GM12878 (cell line): ENCODE measurements around the gene IL36RN. TPM values are rescaled to one million over a fixed set of nuclear protein-coding genes. Genes with fewer than 3 reads are reported as not detected.

ENCODE experiments used
- ATAC-seq: fragments of 200-7000 bp; cut with Tn5 transposase; 3 replicates; pipeline ENCODE4 v1.9.1; 2020; ENCODE audit warnings: mild to moderate bottlenecking, moderate library complexity
- BruUV-seq: library from RNA; stranded (reverse); fragments of 400-500 nt; replicated peaks from 2 replicates; lab custom pipeline; 2021; lab: Mats Ljungman, UMichigan
- CTCF ChIA-PET: fragments of 300-600 bp; sonication (Branson Sonifier 250); formaldehyde crosslinking; extraction: SDS; loops from one replicate; lab custom pipeline; 2021; ENCODE audit warnings: inconsistent platforms; lab: Yijun Ruan, JAX
- POLR2A ChIA-PET: fragments of 350-600 bp; formaldehyde crosslinking; extraction: SDS; loops from one replicate; lab custom pipeline; 2021; ENCODE audit warnings: inconsistent platforms; lab: Charles Lee
- RAD21 ChIA-PET: fragments of 300-600 bp; sonication (Branson Sonifier 250); formaldehyde crosslinking; loops from one replicate; lab custom pipeline; 2023; ENCODE audit warnings: antibody characterized with exemption; ENCODE audit not compliant: unreplicated experiment; lab: Charles Lee
- SMC1A ChIA-PET: fragments of 300-600 bp; sonication (Branson Sonifier 250); formaldehyde crosslinking; loops from one replicate; lab custom pipeline; 2023; ENCODE audit not compliant: unreplicated experiment, uncharacterized antibody; lab: Charles Lee
- DNase-seq: peaks from one replicate; pipeline ENCODE4 v3.0.0-alpha.2; 2011; ENCODE audit warnings: low read depth, low spot score
- FAIRE-seq: peaks from 3 replicates; lab custom pipeline; 2011; peaks lifted over from hg19 to GRCh38; lab: Jason Lieb, UNC
- H2AFZ ChIP-seq: 2 replicates; pipeline ENCODE4 v1.6.0; 2011; ENCODE audit warnings: low read depth, low read length, control low read depth; ENCODE audit not compliant: control insufficient read depth
- H3K27ac ChIP-seq: 2 replicates; pipeline ENCODE4 v1.5.1; 2011; ENCODE audit warnings: control low read depth; ENCODE audit not compliant: control insufficient read depth, insufficient read depth
- H3K27me3 ChIP-seq, 2 experiments: replicated peaks in 1 of 2; 2 replicates each; pipeline versions ENCODE4 v1.6.0 to v1.6.1; 2011; ENCODE audit warnings: low read length in 1 of 2; ENCODE audit not compliant: control insufficient read depth in 2 of 2, insufficient read depth in 2 of 2
- H3K36me3 ChIP-seq, 2 experiments: 2 replicates each; pipeline ENCODE4 v1.5.1; 2011; ENCODE audit warnings: low read length in 1 of 2; ENCODE audit not compliant: control insufficient read depth in 2 of 2, insufficient read depth in 2 of 2
- H3K4me1 ChIP-seq: 2 replicates; pipeline ENCODE4 v1.6.1; 2011; ENCODE audit warnings: mild to moderate bottlenecking, low read length, moderate library complexity, mixed read lengths; ENCODE audit not compliant: control insufficient read depth, insufficient read depth
- H3K4me2 ChIP-seq: 2 replicates; pipeline ENCODE4 v1.6.0; 2011; ENCODE audit warnings: control low read depth; ENCODE audit not compliant: control insufficient read depth, insufficient read depth
- H3K4me3 ChIP-seq: fragments of 200-600 bp; sonication (generic); 2 replicates; pipeline ENCODE4 v1.5.1; 2016
- H3K79me2 ChIP-seq: 2 replicates; pipeline ENCODE4 v1.6.0; 2011; ENCODE audit warnings: low read length; ENCODE audit not compliant: control insufficient read depth, insufficient read depth
- H3K9ac ChIP-seq: 2 replicates; pipeline ENCODE4 v1.8.0; 2011; ENCODE audit warnings: low read length, control low read depth, mixed read lengths; ENCODE audit not compliant: control insufficient read depth, insufficient read depth
- H3K9me3 ChIP-seq: replicated peaks from 3 replicates; pipeline ENCODE4 v1.5.1; 2011; ENCODE audit warnings: mild to moderate bottlenecking, low read length; ENCODE audit not compliant: control insufficient read depth, insufficient read depth
- H4K20me1 ChIP-seq: 2 replicates; pipeline ENCODE4 v1.6.0; 2011; ENCODE audit not compliant: control insufficient read depth, insufficient read depth
- CTCF ChIP-seq, 3 experiments: IDR thresholded peaks in 2 of 3; conservative IDR thresholded peaks in 1 of 3; 2 replicates each; pipeline ENCODE4 v1.5.1; 2011; ENCODE audit warnings: low read depth in 3 of 3, low read length in 3 of 3, mild to moderate bottlenecking in 3 of 3, control low read depth in 2 of 3, moderate library complexity in 2 of 3, inconsistent platforms in 1 of 3, mixed read lengths in 1 of 3; ENCODE audit not compliant: control insufficient read depth in 2 of 3, insufficient read depth in 1 of 3; ENCODE audit errors: extremely low read depth in 1 of 3
- MXI1 ChIP-seq: fragments of 150-350 bp; IDR thresholded peaks from 2 replicates; pipeline ENCODE4 v1.6.1; 2011; ENCODE audit warnings: low read depth, mild to moderate bottlenecking, inconsistent platforms, low read length, improper control_type of control experiment
- WGBS: methylation state at CpG from one replicate; pipeline ENCODE4 v1.1.6; 2016; ENCODE audit warnings: low lambda C conversion rate; ENCODE audit not compliant: insufficient replicate concordance, insufficient coverage; ENCODE audit errors: missing lambda C conversion rate; 5-methylcytosine and 5-hydroxymethylcytosine counted together
- in situ Hi-C: fragments of 300-500 bp; cut with MboI; formaldehyde crosslinking; loops from 9 replicates; pipeline ENCODE4 v1.14.3; 2018; ENCODE audit warnings: mixed read lengths
- intact Hi-C: fragments of 100-400 bp; cut with micrococcal nuclease; formaldehyde crosslinking; loops from one replicate; pipeline ENCODE4 v1.14.2; 2022; ENCODE audit not compliant: unreplicated experiment
- polyA plus RNA-seq, 11 experiments: library from polyadenylated mRNA; depleted of rRNA in 4 of 11; unstranded in 6 of 11; stranded (reverse) in 5 of 11; fragments of >200 nt; fragmentation: Nextera tagmentation in 4 of 11; fragmentation: Illumina TruSeq in 1 of 11; extraction: Ambion mirVana in 4 of 11; extraction: Trizol in 1 of 11; gene quantifications; 1 replicate in 1 of 11; 2 replicates in 10 of 11; pipeline versions ENCODE4 v1.2.1 to v1.2.3, GENCODE V29; 2011 to 2016; ENCODE audit warnings: inconsistent platforms in 2 of 11, missing spikeins in 2 of 11, low read depth in 1 of 11
- total RNA-seq, 4 experiments: library from RNA; depleted of rRNA in 3 of 4; stranded (reverse); fragments of >200 nt in 3 of 4; fragmentation: Illumina TruSeq in 1 of 4; extraction: Trizol in 1 of 4; gene quantifications; 2 replicates each; pipeline versions ENCODE4 v1.2.1 to v1.2.3, GENCODE V29; 2013 to 2021
- TF ChIP-seq, protein P1 (sequence below): fragments of 450-650 bp; IDR thresholded peaks from 2 replicates; pipeline ENCODE4 v1.6.1; 2016; ENCODE audit warnings: mild to moderate bottlenecking
- TF ChIP-seq, protein P2 (sequence below): IDR thresholded peaks from 2 replicates; pipeline ENCODE4 v1.6.1; 2011; ENCODE audit warnings: low read depth, low read length, improper control_type of control experiment, borderline replicate concordance

Gene IL36RN
- total and polyA plus RNA-seq, 10 of the 15 experiments (the other 5 are each of a cell fraction or from before 2014, with no cell fraction given): not detected

DNA sequence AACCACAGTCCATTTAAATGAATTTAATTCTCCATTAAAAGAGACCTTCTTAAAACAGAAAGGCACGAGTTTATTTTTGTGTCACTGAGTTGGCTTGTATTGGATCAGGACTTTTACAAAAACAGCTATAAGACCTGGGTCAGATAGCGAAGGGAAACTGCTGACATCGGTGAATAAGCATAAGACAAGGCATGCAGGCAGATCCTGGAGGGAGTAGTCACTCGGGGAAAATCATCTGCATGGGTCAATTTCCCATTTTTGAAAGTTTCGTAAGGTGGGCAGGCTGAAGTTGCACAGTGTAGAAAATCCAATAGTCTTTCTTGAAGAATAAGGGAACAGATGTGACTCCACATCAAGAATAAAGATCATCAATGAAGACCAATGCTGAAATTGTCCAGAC, 19.3 kb upstream of the IL36RN start (continued):
- TF ChIP-seq, protein P1, sequence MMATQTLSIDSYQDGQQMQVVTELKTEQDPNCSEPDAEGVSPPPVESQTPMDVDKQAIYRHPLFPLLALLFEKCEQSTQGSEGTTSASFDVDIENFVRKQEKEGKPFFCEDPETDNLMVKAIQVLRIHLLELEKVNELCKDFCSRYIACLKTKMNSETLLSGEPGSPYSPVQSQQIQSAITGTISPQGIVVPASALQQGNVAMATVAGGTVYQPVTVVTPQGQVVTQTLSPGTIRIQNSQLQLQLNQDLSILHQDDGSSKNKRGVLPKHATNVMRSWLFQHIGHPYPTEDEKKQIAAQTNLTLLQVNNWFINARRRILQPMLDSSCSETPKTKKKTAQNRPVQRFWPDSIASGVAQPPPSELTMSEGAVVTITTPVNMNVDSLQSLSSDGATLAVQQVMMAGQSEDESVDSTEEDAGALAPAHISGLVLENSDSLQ: no peak
- no peak for TF ChIP-seq MXI1

DNA sequence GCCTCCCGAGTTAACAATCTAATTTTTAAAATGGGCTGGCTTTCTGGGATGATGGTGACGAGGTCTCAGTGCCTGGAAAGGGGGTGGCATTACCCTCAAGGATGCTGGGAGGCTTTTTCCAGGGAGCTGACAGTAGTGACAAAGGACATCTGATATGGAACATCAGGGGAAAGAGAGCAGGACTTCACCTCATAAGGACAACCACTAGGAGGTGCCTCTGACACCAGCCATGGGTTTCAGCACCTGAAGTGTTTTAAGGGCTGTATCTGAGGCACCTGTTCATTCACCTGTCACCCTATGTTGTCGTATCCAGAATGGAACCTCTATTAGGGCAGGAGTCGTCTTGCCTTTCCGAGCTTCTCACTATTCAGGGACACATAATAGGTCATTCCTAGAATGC, 17.1 kb upstream of the IL36RN start:
- no peaks in the 10 kb centered on the region for H3K79me2 ChIP-seq
- in situ Hi-C loops: no loop called here
- no peaks in the 10 kb centered on the region for H3K36me3 ChIP-seq
- H4K20me1 ChIP-seq: no peaks in the 10 kb centered on the region
- ATAC-seq (no peak), FAIRE-seq (no peak), DNase-seq (no peak)
- peaks cover 0 to 1% of the 10 kb centered on the region in 2 experiments; a peak in 1 of 4 replicates for H3K27me3 ChIP-seq
- H3K27ac ChIP-seq: no peak overlapping the region
- ChIA-PET POLR2A (no interaction called here), RAD21 (no interaction called here), SMC1A (no interaction called here), CTCF (no interaction called here)
- WGBS: 5% methylated on average over 5 of the region's 5 CpGs
- TF ChIP-seq, protein P2, sequence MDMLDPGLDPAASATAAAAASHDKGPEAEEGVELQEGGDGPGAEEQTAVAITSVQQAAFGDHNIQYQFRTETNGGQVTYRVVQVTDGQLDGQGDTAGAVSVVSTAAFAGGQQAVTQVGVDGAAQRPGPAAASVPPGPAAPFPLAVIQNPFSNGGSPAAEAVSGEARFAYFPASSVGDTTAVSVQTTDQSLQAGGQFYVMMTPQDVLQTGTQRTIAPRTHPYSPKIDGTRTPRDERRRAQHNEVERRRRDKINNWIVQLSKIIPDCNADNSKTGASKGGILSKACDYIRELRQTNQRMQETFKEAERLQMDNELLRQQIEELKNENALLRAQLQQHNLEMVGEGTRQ: no peak
- TF ChIP-seq CTCF (IDR thresholded peaks at IDR 0.05 in 2 of 3, conservative IDR thresholded peaks at IDR 0.05 in 1 of 3; ENCODE audit: control insufficient read depth in 2 of 3, extremely low read depth in 1 of 3, insufficient read depth in 1 of 3, low read depth in 3 of 3, low read length in 3 of 3): peak in 1 of 3 experiments; percentile 18; a peak in 1 of 6 replicates
- no peaks in the 10 kb centered on the region for H3K4me1 ChIP-seq
- no peak overlapping the region for H3K9ac ChIP-seq
- intact Hi-C loops: no loop called here
- no peak overlapping the region for H3K4me3 ChIP-seq
- H2AFZ ChIP-seq: no peak overlapping the region
- H3K4me2 ChIP-seq: no peak overlapping the region
- no peaks in the 10 kb centered on the region for H3K9me3 ChIP-seq
- no TSS peak for BruUV-seq
